ENCODE results near the gene MMAB.

- TF ChIP-seq, protein P1, sequence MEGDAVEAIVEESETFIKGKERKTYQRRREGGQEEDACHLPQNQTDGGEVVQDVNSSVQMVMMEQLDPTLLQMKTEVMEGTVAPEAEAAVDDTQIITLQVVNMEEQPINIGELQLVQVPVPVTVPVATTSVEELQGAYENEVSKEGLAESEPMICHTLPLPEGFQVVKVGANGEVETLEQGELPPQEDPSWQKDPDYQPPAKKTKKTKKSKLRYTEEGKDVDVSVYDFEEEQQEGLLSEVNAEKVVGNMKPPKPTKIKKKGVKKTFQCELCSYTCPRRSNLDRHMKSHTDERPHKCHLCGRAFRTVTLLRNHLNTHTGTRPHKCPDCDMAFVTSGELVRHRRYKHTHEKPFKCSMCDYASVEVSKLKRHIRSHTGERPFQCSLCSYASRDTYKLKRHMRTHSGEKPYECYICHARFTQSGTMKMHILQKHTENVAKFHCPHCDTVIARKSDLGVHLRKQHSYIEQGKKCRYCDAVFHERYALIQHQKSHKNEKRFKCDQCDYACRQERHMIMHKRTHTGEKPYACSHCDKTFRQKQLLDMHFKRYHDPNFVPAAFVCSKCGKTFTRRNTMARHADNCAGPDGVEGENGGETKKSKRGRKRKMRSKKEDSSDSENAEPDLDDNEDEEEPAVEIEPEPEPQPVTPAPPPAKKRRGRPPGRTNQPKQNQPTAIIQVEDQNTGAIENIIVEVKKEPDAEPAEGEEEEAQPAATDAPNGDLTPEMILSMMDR (IDR thresholded peaks at IDR 0.05; ENCODE audit: low read depth, low read length): no peak
- no peak for TF ChIP-seq EZH2phosphoT487 (IDR thresholded peaks at IDR 0.05; ENCODE audit: low read depth)
Observed at GRCh38 chr12:109589691-109590245, 16.5 kb upstream of the MMAB start.

All from OCI-LY3 (cell line).